K562 (cell line): ENCODE data around the gene TTC9B.

Source experiments
- CBX1 ChIP-seq: sonication (generic); IDR thresholded peaks from 2 replicates; pipeline ENCODE4 v1.6.1; 2016; ENCODE audit warnings: antibody characterized with exemption, low read depth, mild to moderate bottlenecking
- POLR2B ChIP-seq: fragments of 450-650 bp; IDR thresholded peaks from 2 replicates; pipeline ENCODE4 v1.6.1; 2018; ENCODE audit warnings: low read depth; ENCODE audit not compliant: partially characterized antibody
- PRPF4 ChIP-seq: fragments of 200-400 bp; formaldehyde crosslinking; IDR thresholded peaks from one replicate; pipeline ENCODE4 v1.6.1; 2017; ENCODE audit warnings: low read length, low read depth, mild to moderate bottlenecking; ENCODE audit not compliant: insufficient read depth, poor library complexity, severe bottlenecking
- RFX5 ChIP-seq: IDR thresholded peaks from 2 replicates; pipeline ENCODE4 v1.6.1; 2011; ENCODE audit warnings: low read depth, mild to moderate bottlenecking, improper control_type of control experiment, low read length
- SIN3A ChIP-seq, 2 experiments: fragments of 150-350 bp in 1 of 2; IDR thresholded peaks; 2 replicates each; pipeline ENCODE4 v1.6.1; 2011 to 2016; ENCODE audit warnings: borderline replicate concordance in 2 of 2, low read depth in 2 of 2, low read length in 2 of 2, mild to moderate bottlenecking in 2 of 2, moderate library complexity in 2 of 2; ENCODE audit not compliant: control insufficient read depth in 1 of 2
- SIRT6 ChIP-seq: IDR thresholded peaks from one replicate; pipeline ENCODE4 v1.6.1; 2012; ENCODE audit warnings: low read depth, mild to moderate bottlenecking, control low read depth, inconsistent platforms, low read length, moderate library complexity
- TCF7L2 ChIP-seq: fragments of 150-350 bp; IDR thresholded peaks from 2 replicates; pipeline ENCODE4 v1.6.1; 2016; ENCODE audit warnings: low read depth, mild to moderate bottlenecking, low read length, moderate library complexity
- TF ChIP-seq, protein P1 (sequence below): fragments of 450-650 bp; IDR thresholded peaks from 2 replicates; pipeline ENCODE4 v1.6.1; 2017; ENCODE audit warnings: mild to moderate bottlenecking, moderate library complexity
- TF ChIP-seq, protein P2 (sequence below): sonication (generic); formaldehyde crosslinking; IDR thresholded peaks from 2 replicates; pipeline ENCODE4 v1.8.1; 2023; ENCODE audit warnings: mild to moderate bottlenecking, missing genetic modification reagents
- TF ChIP-seq, protein P3 (sequence below): sonication (generic); formaldehyde crosslinking; IDR thresholded peaks from 2 replicates; pipeline ENCODE4 v1.8.1; 2023; ENCODE audit warnings: mild to moderate bottlenecking, missing genetic modification reagents

DNA sequence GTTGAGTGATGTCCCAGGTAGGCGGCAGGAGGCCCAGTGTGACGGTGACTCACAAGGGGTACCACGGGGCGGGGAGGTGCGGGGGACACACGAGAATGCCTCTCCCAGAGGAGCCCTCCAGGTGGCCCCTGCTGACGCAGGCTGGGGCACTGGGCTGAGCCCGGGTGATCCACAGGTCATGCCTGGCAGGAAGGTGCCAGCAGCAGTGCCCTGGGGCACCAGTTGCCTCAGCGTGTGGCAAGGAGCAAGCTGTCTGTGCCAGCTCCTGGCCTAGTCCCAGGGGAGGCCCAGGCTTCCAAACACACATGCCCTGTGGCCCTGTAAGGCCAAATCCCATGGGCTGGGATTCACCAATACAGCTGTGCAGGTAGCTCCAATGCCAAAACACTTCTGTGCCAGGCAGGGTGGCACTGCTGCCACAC lies 38.9 kb upstream of the TTC9B start:
- TF ChIP-seq, protein P1, sequence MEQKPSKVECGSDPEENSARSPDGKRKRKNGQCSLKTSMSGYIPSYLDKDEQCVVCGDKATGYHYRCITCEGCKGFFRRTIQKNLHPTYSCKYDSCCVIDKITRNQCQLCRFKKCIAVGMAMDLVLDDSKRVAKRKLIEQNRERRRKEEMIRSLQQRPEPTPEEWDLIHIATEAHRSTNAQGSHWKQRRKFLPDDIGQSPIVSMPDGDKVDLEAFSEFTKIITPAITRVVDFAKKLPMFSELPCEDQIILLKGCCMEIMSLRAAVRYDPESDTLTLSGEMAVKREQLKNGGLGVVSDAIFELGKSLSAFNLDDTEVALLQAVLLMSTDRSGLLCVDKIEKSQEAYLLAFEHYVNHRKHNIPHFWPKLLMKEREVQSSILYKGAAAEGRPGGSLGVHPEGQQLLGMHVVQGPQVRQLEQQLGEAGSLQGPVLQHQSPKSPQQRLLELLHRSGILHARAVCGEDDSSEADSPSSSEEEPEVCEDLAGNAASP: no peak
- TF ChIP-seq, protein P2, sequence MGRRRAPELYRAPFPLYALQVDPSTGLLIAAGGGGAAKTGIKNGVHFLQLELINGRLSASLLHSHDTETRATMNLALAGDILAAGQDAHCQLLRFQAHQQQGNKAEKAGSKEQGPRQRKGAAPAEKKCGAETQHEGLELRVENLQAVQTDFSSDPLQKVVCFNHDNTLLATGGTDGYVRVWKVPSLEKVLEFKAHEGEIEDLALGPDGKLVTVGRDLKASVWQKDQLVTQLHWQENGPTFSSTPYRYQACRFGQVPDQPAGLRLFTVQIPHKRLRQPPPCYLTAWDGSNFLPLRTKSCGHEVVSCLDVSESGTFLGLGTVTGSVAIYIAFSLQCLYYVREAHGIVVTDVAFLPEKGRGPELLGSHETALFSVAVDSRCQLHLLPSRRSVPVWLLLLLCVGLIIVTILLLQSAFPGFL (CRISPR knock-in tag): no peak
- TF ChIP-seq, protein P3, sequence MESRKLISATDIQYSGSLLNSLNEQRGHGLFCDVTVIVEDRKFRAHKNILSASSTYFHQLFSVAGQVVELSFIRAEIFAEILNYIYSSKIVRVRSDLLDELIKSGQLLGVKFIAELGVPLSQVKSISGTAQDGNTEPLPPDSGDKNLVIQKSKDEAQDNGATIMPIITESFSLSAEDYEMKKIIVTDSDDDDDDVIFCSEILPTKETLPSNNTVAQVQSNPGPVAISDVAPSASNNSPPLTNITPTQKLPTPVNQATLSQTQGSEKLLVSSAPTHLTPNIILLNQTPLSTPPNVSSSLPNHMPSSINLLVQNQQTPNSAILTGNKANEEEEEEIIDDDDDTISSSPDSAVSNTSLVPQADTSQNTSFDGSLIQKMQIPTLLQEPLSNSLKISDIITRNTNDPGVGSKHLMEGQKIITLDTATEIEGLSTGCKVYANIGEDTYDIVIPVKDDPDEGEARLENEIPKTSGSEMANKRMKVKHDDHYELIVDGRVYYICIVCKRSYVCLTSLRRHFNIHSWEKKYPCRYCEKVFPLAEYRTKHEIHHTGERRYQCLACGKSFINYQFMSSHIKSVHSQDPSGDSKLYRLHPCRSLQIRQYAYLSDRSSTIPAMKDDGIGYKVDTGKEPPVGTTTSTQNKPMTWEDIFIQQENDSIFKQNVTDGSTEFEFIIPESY (CRISPR knock-in tag): no peak
- no peak for TF ChIP-seq SIRT6
- TF ChIP-seq TCF7L2: no peak
- TF ChIP-seq SIN3A (IDR thresholded peaks at IDR 0.05; ENCODE audit: borderline replicate concordance in 2 of 2, control insufficient read depth in 1 of 2, low read depth in 2 of 2, low read length in 2 of 2): no peak
- TF ChIP-seq PRPF4: no peak
- no peak for TF ChIP-seq POLR2B
- TF ChIP-seq RFX5: no peak
- TF ChIP-seq CBX1: no peak
